Natural killer cell (primary cell): ENCODE data around the gene CCND2. TPM values are rescaled to one million over a fixed set of nuclear protein-coding genes. Genes with fewer than 3 reads are reported as not detected.

Experiments
- ATAC-seq, 3 donors: fragments of 150-1000 bp in 2 of 3; fragments of 200-7000 bp in 1 of 3; cut with Tn5 transposase; 1 replicate in 1 of 3; 2 replicates in 2 of 3; pipeline ENCODE4 v1.10.0; 2021; ENCODE audit warnings: mild to moderate bottlenecking in 2 of 3, moderate library complexity in 2 of 3
- DNase-seq, 2 donors: peaks; one replicate each; pipeline versions ENCODE4 v3.0.0 to v3.0.0-alpha.2; 2013 to 2021; ENCODE audit warnings: mixed read lengths in 1 of 2
- H3K27ac ChIP-seq: one replicate; pipeline ENCODE4 v1.5.1; 2013; ENCODE audit warnings: mild to moderate bottlenecking, low read length
- H3K27me3 ChIP-seq: one replicate; pipeline ENCODE4 v1.6.1; 2013; ENCODE audit warnings: low read length; ENCODE audit not compliant: control insufficient read depth, insufficient read depth
- H3K36me3 ChIP-seq: one replicate; pipeline ENCODE4 v1.6.1; 2013; ENCODE audit warnings: low read length; ENCODE audit not compliant: control insufficient read depth, insufficient read depth
- H3K4me1 ChIP-seq: one replicate; pipeline ENCODE4 v1.6.1; 2013; ENCODE audit warnings: low read length; ENCODE audit not compliant: control insufficient read depth, insufficient read depth
- H3K4me3 ChIP-seq: one replicate; pipeline ENCODE4 v1.5.1; 2013; ENCODE audit warnings: low read length
- H3K9me3 ChIP-seq: one replicate; pipeline ENCODE4 v1.6.1; 2013; ENCODE audit warnings: low read length; ENCODE audit not compliant: control insufficient read depth, insufficient read depth
- H3K27ac Mint-ChIP-seq, 2 donors: one replicate each; pipeline ENCODE4 v1.8.0; 2022; ENCODE audit warnings: mild to moderate bottlenecking in 2 of 2, mixed read lengths in 2 of 2, moderate library complexity in 1 of 2
- H3K27me3 Mint-ChIP-seq, 2 donors: one replicate each; pipeline ENCODE4 v1.8.0; 2022; ENCODE audit warnings: low read depth in 2 of 2, mixed read lengths in 2 of 2
- H3K36me3 Mint-ChIP-seq: one replicate; pipeline ENCODE4 v1.8.0; 2022; ENCODE audit warnings: mixed read lengths
- H3K4me1 Mint-ChIP-seq, 2 donors: one replicate each; pipeline ENCODE4 v1.8.0; 2022; ENCODE audit warnings: mixed read lengths in 2 of 2
- H3K4me3 Mint-ChIP-seq: one replicate; pipeline ENCODE4 v1.8.0; 2022; ENCODE audit warnings: mild to moderate bottlenecking, moderate library complexity, mixed read lengths
- H3K9me3 Mint-ChIP-seq, 2 donors: one replicate each; pipeline ENCODE4 v1.8.0; 2022; ENCODE audit warnings: mixed read lengths in 2 of 2
- WGBS: methylation state at CpG from one replicate; pipeline ENCODE4 v1.1.7; 2013; ENCODE audit warnings: missing lambda C conversion rate; ENCODE audit not compliant: insufficient coverage; 5-methylcytosine and 5-hydroxymethylcytosine counted together
- intact Hi-C: fragments of 100-400 bp; cut with micrococcal nuclease; formaldehyde crosslinking; loops from one replicate; pipeline ENCODE4 v1.14.2; 2022
- total RNA-seq, 4 donors: library from RNA; stranded (reverse); fragments of 120-200 nt in 1 of 4; gene quantifications; one replicate each; pipeline versions ENCODE4 v1.2.3 to v1.2.4, GENCODE V29; 2013 to 2022
- TF ChIP-seq, protein P1 (sequence below): fragments of 200-600 bp; IDR thresholded peaks from one replicate; pipeline ENCODE4 v1.8.0; 2022; ENCODE audit warnings: antibody characterized with exemption

CCND2 gene
- total RNA-seq, 3 donors from 2014 or later (not counting 1 experiment from before 2014, with no cell fraction given) = 164 to 247 (median 228) TPM

DNA sequence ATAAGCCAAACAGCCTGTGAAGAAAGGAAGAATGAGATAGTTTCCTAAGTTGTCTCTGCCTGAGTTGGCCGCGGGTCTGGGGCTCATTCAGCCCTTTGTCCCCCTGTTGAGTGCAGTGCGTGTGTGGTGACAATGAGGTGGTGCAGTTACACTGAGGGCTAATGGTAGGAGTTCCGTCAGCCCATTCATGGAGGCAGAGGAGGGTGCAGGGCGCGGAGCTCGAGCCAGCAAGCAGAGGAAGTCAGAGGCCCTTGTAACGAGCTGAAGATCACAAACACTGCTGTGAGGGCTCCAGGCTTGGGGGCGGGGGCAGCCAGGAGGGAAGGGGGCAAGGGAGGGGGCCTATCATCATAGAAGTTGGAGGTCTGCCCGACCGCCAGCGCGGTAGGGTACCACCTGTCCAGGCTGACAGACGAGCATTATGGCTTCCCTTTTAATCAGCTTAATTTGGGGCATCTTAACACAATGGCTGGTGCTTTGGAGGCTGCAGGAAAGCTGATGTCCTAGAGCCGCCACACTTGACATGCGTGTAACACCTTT is 20.5 kb downstream of the CCND2 start:
- DNase-seq (peak in 1 of 2 donors; percentile 32), ATAC-seq (peak in 2 of 3 donors; percentile 40)
- H3K27me3 ChIP-seq = no peaks in the 10 kb centered on the region
- WGBS = 69% methylated on average over 16 of the region's 16 CpGs
- peaks cover 66% of the 10 kb centered on the region for H3K36me3 ChIP-seq
- TF ChIP-seq, protein P1, sequence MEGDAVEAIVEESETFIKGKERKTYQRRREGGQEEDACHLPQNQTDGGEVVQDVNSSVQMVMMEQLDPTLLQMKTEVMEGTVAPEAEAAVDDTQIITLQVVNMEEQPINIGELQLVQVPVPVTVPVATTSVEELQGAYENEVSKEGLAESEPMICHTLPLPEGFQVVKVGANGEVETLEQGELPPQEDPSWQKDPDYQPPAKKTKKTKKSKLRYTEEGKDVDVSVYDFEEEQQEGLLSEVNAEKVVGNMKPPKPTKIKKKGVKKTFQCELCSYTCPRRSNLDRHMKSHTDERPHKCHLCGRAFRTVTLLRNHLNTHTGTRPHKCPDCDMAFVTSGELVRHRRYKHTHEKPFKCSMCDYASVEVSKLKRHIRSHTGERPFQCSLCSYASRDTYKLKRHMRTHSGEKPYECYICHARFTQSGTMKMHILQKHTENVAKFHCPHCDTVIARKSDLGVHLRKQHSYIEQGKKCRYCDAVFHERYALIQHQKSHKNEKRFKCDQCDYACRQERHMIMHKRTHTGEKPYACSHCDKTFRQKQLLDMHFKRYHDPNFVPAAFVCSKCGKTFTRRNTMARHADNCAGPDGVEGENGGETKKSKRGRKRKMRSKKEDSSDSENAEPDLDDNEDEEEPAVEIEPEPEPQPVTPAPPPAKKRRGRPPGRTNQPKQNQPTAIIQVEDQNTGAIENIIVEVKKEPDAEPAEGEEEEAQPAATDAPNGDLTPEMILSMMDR = no peak
- Mint-ChIP-seq H3K9me3 (no peaks in the 10 kb centered on the region), H3K36me3 (peaks cover 12% of the 10 kb centered on the region), H3K27ac (peak overlapping the region; percentile 86 to 90), H3K4me3 (peak overlapping the region; percentile 77), H3K4me1 (peaks cover 59 to 89% of the 10 kb centered on the region in 2 donors), H3K27me3 (no peaks in the 10 kb centered on the region)
- H3K4me1 ChIP-seq = peaks cover 43% of the 10 kb centered on the region
- peak overlapping the region; percentile 2 for H3K27ac ChIP-seq
- intact Hi-C loops = no loop called here
- no peak overlapping the region for H3K4me3 ChIP-seq
- no peaks in the 10 kb centered on the region for H3K9me3 ChIP-seq

GRCh38 chr12:4296751-4297150 is 23.2 kb downstream of the CCND2 start:
- ATAC-seq (no peak), DNase-seq (no peak)
- H3K27ac ChIP-seq = no peak overlapping the region
- Mint-ChIP-seq H3K4me3 (no peak overlapping the region), H3K27ac (peak overlapping the region; percentile 81 to 90), H3K4me1 (peaks cover 43 to 70% of the 10 kb centered on the region in 2 donors), H3K27me3 (no peaks in the 10 kb centered on the region), H3K36me3 (peaks cover 19% of the 10 kb centered on the region), H3K9me3 (no peaks in the 10 kb centered on the region)
- no peak overlapping the region for H3K4me3 ChIP-seq
- TF ChIP-seq, protein P1 = no peak
- intact Hi-C loops = no loop called here
- peaks cover 61% of the 10 kb centered on the region for H3K36me3 ChIP-seq
- H3K4me1 ChIP-seq = peaks cover 29% of the 10 kb centered on the region
- 88% methylated on average over 5 of the region's 6 CpGs for WGBS
- no peaks in the 10 kb centered on the region for H3K27me3 ChIP-seq
- H3K9me3 ChIP-seq = no peaks in the 10 kb centered on the region

DNA sequence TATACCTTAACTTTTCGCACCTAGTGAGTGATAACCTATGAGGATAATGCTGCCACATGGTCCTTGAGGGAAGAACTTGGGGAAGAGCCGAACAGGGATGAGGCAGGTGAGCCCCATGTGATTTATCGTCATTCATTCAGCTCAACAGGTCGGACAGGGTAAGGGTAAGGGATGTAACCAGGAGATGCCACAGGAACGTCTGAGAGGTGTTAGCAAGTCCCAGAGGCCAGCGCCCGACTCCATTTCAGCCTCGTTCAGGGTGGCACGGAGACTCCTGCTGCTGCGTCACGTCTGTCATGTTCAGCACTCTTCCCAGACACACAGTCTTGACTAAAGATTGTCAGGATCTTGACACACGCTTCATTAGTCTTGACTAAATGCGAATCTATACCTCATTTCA is 24.1 kb downstream of the CCND2 start:
- Mint-ChIP-seq H3K4me1 (peaks cover 38 to 61% of the 10 kb centered on the region in 2 donors), H3K27me3 (no peaks in the 10 kb centered on the region), H3K27ac (peak overlapping the region; percentile 25 to 54), H3K36me3 (peaks cover 24% of the 10 kb centered on the region), H3K9me3 (no peaks in the 10 kb centered on the region), H3K4me3 (no peak overlapping the region)
- peaks cover 23% of the 10 kb centered on the region for H3K4me1 ChIP-seq
- intact Hi-C loops = no loop called here
- H3K27me3 ChIP-seq = no peaks in the 10 kb centered on the region
- H3K27ac ChIP-seq = no peak overlapping the region
- H3K4me3 ChIP-seq = no peak overlapping the region
- no peak for ATAC-seq
- H3K9me3 ChIP-seq = no peaks in the 10 kb centered on the region
- H3K36me3 ChIP-seq = peaks cover 67% of the 10 kb centered on the region
- TF ChIP-seq, protein P1 = no peak
- no peak for DNase-seq
- WGBS = 93% methylated on average over 13 of the region's 13 CpGs

GRCh38 chr12:4300883-4301282 is 27.3 kb downstream of the CCND2 start:
- 89% methylated on average over 5 of the region's 5 CpGs for WGBS

More at GRCh38 chr12:4300883-4301282, 27.3 kb downstream of the CCND2 start:
- H3K4me1 Mint-ChIP-seq = peaks cover 35 to 44% of the 10 kb centered on the region in 2 donors
- no peak overlapping the region for H3K27ac Mint-ChIP-seq
- H3K36me3 Mint-ChIP-seq = peaks cover 40% of the 10 kb centered on the region
- Histone ChIP-seq H3K9me3 (no peaks in the 10 kb centered on the region), H3K4me3 (no peak overlapping the region), H3K36me3 (peaks cover 68% of the 10 kb centered on the region), H3K4me1 (no peaks in the 10 kb centered on the region), H3K27me3 (no peaks in the 10 kb centered on the region), H3K27ac (no peak overlapping the region)
- no peak for ATAC-seq
- TF ChIP-seq, protein P1 = no peak
- no peaks in the 10 kb centered on the region for H3K27me3 Mint-ChIP-seq
- H3K4me3 Mint-ChIP-seq = no peak overlapping the region
- H3K9me3 Mint-ChIP-seq = no peaks in the 10 kb centered on the region
- intact Hi-C loops = no loop called here
- no peak for DNase-seq
